Endothelial cell of umbilical vein (primary cell): Measurements from ENCODE around the gene EIF2B2.

Experiments used
- EZH2 ChIP-seq: IDR thresholded peaks from 2 replicates; pipeline ENCODE4 v1.6.1; 2012; ENCODE audit warnings: borderline replicate concordance, low read depth, mild to moderate bottlenecking, moderate library complexity, low read length, inconsistent platforms; ENCODE audit not compliant: severe bottlenecking
- GATA2 ChIP-seq: IDR thresholded peaks from 2 replicates; pipeline ENCODE4 v1.7.0; 2011; ENCODE audit warnings: low read depth, mild to moderate bottlenecking, moderate library complexity, mixed read lengths, low read length; ENCODE audit not compliant: insufficient read length, insufficient read depth
- MAX ChIP-seq: IDR thresholded peaks from 2 replicates; pipeline ENCODE4 v1.6.1; 2011; ENCODE audit not compliant: insufficient read depth, insufficient read length
- POLR2A ChIP-seq: IDR thresholded peaks from 2 replicates; pipeline ENCODE4 v1.6.1; 2012; ENCODE audit warnings: low read depth, mild to moderate bottlenecking, control low read depth, low read length
- POLR2AphosphoS5 ChIP-seq: IDR thresholded peaks from 2 replicates; pipeline ENCODE4 v1.6.1; 2012; ENCODE audit warnings: low read depth, mild to moderate bottlenecking, control low read depth, low read length, moderate library complexity; ENCODE audit not compliant: insufficient read depth
- TF ChIP-seq, protein P1 (sequence below), 2 donors: IDR thresholded peaks; 1 replicate in 1 of 2; 2 replicates in 1 of 2; pipeline ENCODE4 v1.5.1; 2011; ENCODE audit warnings: low read length in 2 of 2, mild to moderate bottlenecking in 2 of 2, moderate library complexity in 2 of 2, control low read depth in 1 of 2, inconsistent platforms in 1 of 2, low read depth in 1 of 2; ENCODE audit not compliant: insufficient read depth in 1 of 2; ENCODE audit errors: extremely low read depth in 1 of 2

- TF ChIP-seq POLR2A (no peak), EZH2 (no peak), POLR2AphosphoS5 (no peak), MAX (no peak), GATA2 (no peak)
- TF ChIP-seq, protein P1, sequence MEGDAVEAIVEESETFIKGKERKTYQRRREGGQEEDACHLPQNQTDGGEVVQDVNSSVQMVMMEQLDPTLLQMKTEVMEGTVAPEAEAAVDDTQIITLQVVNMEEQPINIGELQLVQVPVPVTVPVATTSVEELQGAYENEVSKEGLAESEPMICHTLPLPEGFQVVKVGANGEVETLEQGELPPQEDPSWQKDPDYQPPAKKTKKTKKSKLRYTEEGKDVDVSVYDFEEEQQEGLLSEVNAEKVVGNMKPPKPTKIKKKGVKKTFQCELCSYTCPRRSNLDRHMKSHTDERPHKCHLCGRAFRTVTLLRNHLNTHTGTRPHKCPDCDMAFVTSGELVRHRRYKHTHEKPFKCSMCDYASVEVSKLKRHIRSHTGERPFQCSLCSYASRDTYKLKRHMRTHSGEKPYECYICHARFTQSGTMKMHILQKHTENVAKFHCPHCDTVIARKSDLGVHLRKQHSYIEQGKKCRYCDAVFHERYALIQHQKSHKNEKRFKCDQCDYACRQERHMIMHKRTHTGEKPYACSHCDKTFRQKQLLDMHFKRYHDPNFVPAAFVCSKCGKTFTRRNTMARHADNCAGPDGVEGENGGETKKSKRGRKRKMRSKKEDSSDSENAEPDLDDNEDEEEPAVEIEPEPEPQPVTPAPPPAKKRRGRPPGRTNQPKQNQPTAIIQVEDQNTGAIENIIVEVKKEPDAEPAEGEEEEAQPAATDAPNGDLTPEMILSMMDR (IDR thresholded peaks at IDR 0.05; ENCODE audit: extremely low read depth in 1 of 2, insufficient read depth in 1 of 2, low read depth in 1 of 2, low read length in 2 of 2), result no peak
These were observed 14.1 kb downstream of the EIF2B2 start for GRCh38 chr14:75016815-75017214.
